A549 (cell line): ENCODE measurements around the gene PEX14. TPM values are rescaled to one million over a fixed set of nuclear protein-coding genes. Genes with fewer than 3 reads are reported as not detected.
"Not testable (repeated sequence)": the region's sequence is repeated elsewhere in the genome, so short reads cannot be mapped to it uniquely, and the experiment has no call there.

Experiments
- ATAC-seq, 2 experiments: fragments of 200-7000 bp in 1 of 2; fragments of >200 bp in 1 of 2; cut with Nextera tagmentation in 1 of 2; cut with Tn5 transposase in 1 of 2; 3 replicates each; pipeline versions ENCODE4 v1.8.0 to v1.9.1; 2018 to 2020; ENCODE audit warnings: mild to moderate bottlenecking in 1 of 2, moderate library complexity in 1 of 2
- CTCF ChIA-PET: fragments of 300-600 bp; sonication (Branson Sonifier 250); formaldehyde crosslinking; extraction: SDS; loops from one replicate; lab custom pipeline; 2021; ENCODE audit warnings: antibody characterized with exemption, inconsistent platforms; lab: Yijun Ruan, JAX
- POLR2A ChIA-PET: fragments of 350-600 bp; formaldehyde crosslinking; extraction: SDS; loops from one replicate; lab custom pipeline; 2021; ENCODE audit warnings: antibody characterized with exemption, inconsistent platforms; lab: Yijun Ruan, JAX
- DNase-seq, 2 experiments: peaks; one replicate each; pipeline versions ENCODE4 v3.0.0 to v3.0.0-alpha.2; 2011 to 2016; ENCODE audit warnings: low read depth in 1 of 2, low spot score in 1 of 2
- FAIRE-seq: peaks from 2 replicates; lab custom pipeline; 2011; peaks lifted over from hg19 to GRCh38; lab: Jason Lieb, UNC
- H3K27ac ChIP-seq, 2 experiments: fragments of >200 bp; sonication (Bioruptor Twin); formaldehyde crosslinking; 3 replicates each; pipeline ENCODE4 v1.5.1; 2016 to 2017
- H3K4me1 ChIP-seq: fragments of >200 bp; sonication (Bioruptor Twin); formaldehyde crosslinking; 3 replicates; pipeline ENCODE4 v1.6.1; 2016
- H3K4me2 ChIP-seq: fragments of >200 bp; sonication (Bioruptor Twin); formaldehyde crosslinking; 3 replicates; pipeline ENCODE4 v1.6.1; 2016
- H3K4me3 ChIP-seq: fragments of >200 bp; sonication (Bioruptor Twin); formaldehyde crosslinking; 3 replicates; pipeline ENCODE4 v1.5.1; 2016
- H3K9me3 ChIP-seq: fragments of >200 bp; sonication (Bioruptor Twin); formaldehyde crosslinking; 3 replicates; pipeline ENCODE4 v1.6.1; 2016
- BHLHE40 ChIP-seq: IDR thresholded peaks from 2 replicates; pipeline ENCODE4 v1.6.1; 2012; ENCODE audit warnings: low read depth, low read length, inconsistent platforms
- CBX2 ChIP-seq: fragments of 200-600 bp; sonication (generic); IDR thresholded peaks from 2 replicates; pipeline ENCODE4 v1.6.1; 2016; ENCODE audit warnings: low read depth, mild to moderate bottlenecking, borderline replicate concordance
- CEBPB ChIP-seq, 2 experiments: fragments of >200 bp in 1 of 2; sonication (Bioruptor Twin) in 1 of 2; formaldehyde crosslinking in 1 of 2; IDR thresholded peaks; 2 replicates each; pipeline ENCODE4 v1.6.1; 2012 to 2016
- CHD4 ChIP-seq: fragments of 200-600 bp; sonication (generic); IDR thresholded peaks from 2 replicates; pipeline ENCODE4 v1.6.1; 2016; ENCODE audit warnings: antibody characterized with exemption, mild to moderate bottlenecking, borderline replicate concordance
- ESRRA ChIP-seq: fragments of 150-350 bp; IDR thresholded peaks from 2 replicates; pipeline ENCODE4 v1.6.1; 2014; ENCODE audit warnings: mild to moderate bottlenecking, low read length, borderline replicate concordance
- FOSB ChIP-seq: fragments of 250-450 bp; sonication (Bioruptor Pico); IDR thresholded peaks from 2 replicates; pipeline ENCODE4 v1.5.0; 2020; ENCODE audit warnings: mild to moderate bottlenecking, moderate library complexity
- FOXS1 ChIP-seq: fragments of 250-450 bp; sonication (Bioruptor Pico); IDR thresholded peaks from 2 replicates; pipeline ENCODE4 v1.5.0; 2020; ENCODE audit warnings: mild to moderate bottlenecking, moderate library complexity
- GATA3 ChIP-seq: IDR thresholded peaks from 2 replicates; pipeline ENCODE4 v1.6.1; 2012; ENCODE audit warnings: borderline replicate concordance
- HEYL ChIP-seq: fragments of 250-450 bp; sonication (Bioruptor Pico); IDR thresholded peaks from 2 replicates; pipeline ENCODE4 v1.8.0; 2021; ENCODE audit warnings: mild to moderate bottlenecking, moderate library complexity
- HOXB13 ChIP-seq: fragments of 250-450 bp; sonication (Bioruptor Pico); IDR thresholded peaks from 2 replicates; pipeline ENCODE4 v1.5.0; 2020; ENCODE audit warnings: low read depth, mild to moderate bottlenecking, moderate library complexity
- JUN ChIP-seq, 2 experiments: fragments of >200 bp; sonication (Bioruptor Twin); formaldehyde crosslinking; IDR thresholded peaks; 2 replicates in 1 of 2; 3 replicates in 1 of 2; pipeline ENCODE4 v1.6.1; 2016 to 2017
- JUNB ChIP-seq: fragments of >200 bp; sonication (Bioruptor Twin); formaldehyde crosslinking; IDR thresholded peaks from 2 replicates; pipeline ENCODE4 v1.6.1; 2016
- NPAS2 ChIP-seq: fragments of 250-450 bp; sonication (Bioruptor Pico); IDR thresholded peaks from 2 replicates; pipeline ENCODE4 v1.8.0; 2022; ENCODE audit warnings: mild to moderate bottlenecking, moderate library complexity, borderline replicate concordance
- POLR2A ChIP-seq: IDR thresholded peaks from 2 replicates; pipeline ENCODE4 v1.6.1; 2012; ENCODE audit warnings: mild to moderate bottlenecking, low read length
- POLR2AphosphoS2 ChIP-seq: conservative IDR thresholded peaks from 2 replicates; pipeline ENCODE4 v1.6.1; 2012; ENCODE audit warnings: low read length, improper control_type of control experiment, inconsistent platforms
- RARB ChIP-seq: fragments of 250-450 bp; sonication (Bioruptor Pico); IDR thresholded peaks from 2 replicates; pipeline ENCODE4 v1.8.0; 2021; ENCODE audit warnings: mild to moderate bottlenecking, moderate library complexity
- SMC3 ChIP-seq: fragments of >200 bp; sonication (Bioruptor Twin); formaldehyde crosslinking; IDR thresholded peaks from 3 replicates; pipeline ENCODE4 v1.6.1; 2018; ENCODE audit warnings: inconsistent platforms
- TFCP2L1 ChIP-seq: fragments of 250-450 bp; sonication (Bioruptor Pico); IDR thresholded peaks from 2 replicates; pipeline ENCODE4 v1.5.0; 2021; ENCODE audit warnings: mild to moderate bottlenecking
- ZC3H11A ChIP-seq: fragments of 450-650 bp; IDR thresholded peaks from 2 replicates; pipeline ENCODE4 v1.6.1; 2014; ENCODE audit warnings: antibody characterized with exemption, mild to moderate bottlenecking
- WGBS: methylation state at CpG from one replicate; pipeline ENCODE4 v1.1.6; 2017; ENCODE audit errors: missing lambda C conversion rate; 5-methylcytosine and 5-hydroxymethylcytosine counted together
- polyA plus RNA-seq, 4 experiments: library from polyadenylated mRNA; depleted of rRNA in 3 of 4; stranded (reverse); fragments of >200 nt; fragmentation: RNase III in 1 of 4; extraction: RNeasy Plus Mini Kit Qiagen cat#74134 plus additional on column Dnase treatment in 1 of 4; gene quantifications; 2 replicates in 3 of 4; 3 replicates in 1 of 4; pipeline ENCODE4 v1.2.3, GENCODE V29; 2011 to 2017
- TF ChIP-seq, protein P1 (sequence below): IDR thresholded peaks from 2 replicates; pipeline ENCODE4 v1.6.1; 2012; ENCODE audit warnings: low read depth, borderline replicate concordance
- TF ChIP-seq, protein P2 (sequence below): fragments of >200 bp; sonication (Bioruptor Twin); formaldehyde crosslinking; IDR thresholded peaks from 3 replicates; pipeline ENCODE4 v1.5.1; 2016
- TF ChIP-seq, protein P3 (sequence below): fragments of 250-450 bp; sonication (Bioruptor Pico); IDR thresholded peaks from 2 replicates; pipeline ENCODE4 v1.5.0; 2020; ENCODE audit warnings: low read depth, mild to moderate bottlenecking, moderate library complexity

Gene PEX14
- polyA plus RNA-seq, 2 of the 4 experiments (the other 2 are of a cell fraction): 7.7 to 15.0 TPM

DNA sequence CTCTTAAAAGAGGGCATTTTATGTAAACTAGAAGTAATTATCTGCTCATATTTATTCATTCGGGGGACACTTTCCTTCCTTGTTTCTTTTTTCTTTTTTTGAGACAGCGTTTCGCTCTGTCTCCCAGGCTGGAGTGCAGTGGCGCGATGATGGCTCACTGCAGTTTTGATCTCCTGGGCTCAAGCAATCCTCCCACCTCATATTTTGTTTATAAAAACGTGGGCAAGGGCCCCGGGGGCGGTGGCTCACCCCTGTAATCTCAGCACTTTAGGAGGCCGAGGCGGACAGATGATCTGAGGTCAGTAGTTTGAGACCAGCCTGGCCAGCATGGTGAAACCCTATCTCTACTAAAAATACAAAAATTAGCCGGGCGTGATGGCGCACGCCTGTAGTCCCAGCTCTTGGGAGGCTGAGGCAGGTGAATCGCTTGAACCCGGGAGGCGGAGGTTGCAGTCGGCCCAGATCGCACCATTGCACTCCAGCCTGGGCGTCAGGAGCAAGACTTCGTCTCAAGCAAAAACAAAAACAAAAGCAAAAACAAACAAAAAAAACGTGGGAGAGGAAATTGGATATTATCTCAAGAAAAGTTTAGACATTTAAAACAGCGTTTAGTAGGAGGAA, 1.5 kb upstream of the PEX14 start:
- H3K9me3 ChIP-seq: no peaks in the 10 kb centered on the region
- ATAC-seq: no peak
- TF ChIP-seq BHLHE40 (no peak), CHD4 (no peak), JUN (IDR thresholded peaks at IDR 0.05) (no peak), JUNB (no peak), HOXB13 (no peak), FOSB (CRISPR knock-in tag) (no peak), GATA3 (no peak)
- TF ChIP-seq, protein P1, sequence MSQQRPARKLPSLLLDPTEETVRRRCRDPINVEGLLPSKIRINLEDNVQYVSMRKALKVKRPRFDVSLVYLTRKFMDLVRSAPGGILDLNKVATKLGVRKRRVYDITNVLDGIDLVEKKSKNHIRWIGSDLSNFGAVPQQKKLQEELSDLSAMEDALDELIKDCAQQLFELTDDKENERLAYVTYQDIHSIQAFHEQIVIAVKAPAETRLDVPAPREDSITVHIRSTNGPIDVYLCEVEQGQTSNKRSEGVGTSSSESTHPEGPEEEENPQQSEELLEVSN: no peak
- TF ChIP-seq, all 56 proteins: peak for 0
- no peak for FAIRE-seq
- CTCF ChIA-PET: no interaction called here
- Histone ChIP-seq H3K4me1 (peaks cover 13% of the 10 kb centered on the region; the same call in 2 of the 3 replicates), H3K4me2 (peak overlapping the region; percentile 74), H3K4me3 (0 out of 3 replicates have a peak overlapping the region, but pooled peaks have one; percentile 59), H3K27ac (peak overlapping the region; percentile 67 to 93)
- WGBS: 90% methylated on average over 23 of the region's 23 CpGs
- POLR2A ChIA-PET: no interaction called here
- DNase-seq: no peak

DNA sequence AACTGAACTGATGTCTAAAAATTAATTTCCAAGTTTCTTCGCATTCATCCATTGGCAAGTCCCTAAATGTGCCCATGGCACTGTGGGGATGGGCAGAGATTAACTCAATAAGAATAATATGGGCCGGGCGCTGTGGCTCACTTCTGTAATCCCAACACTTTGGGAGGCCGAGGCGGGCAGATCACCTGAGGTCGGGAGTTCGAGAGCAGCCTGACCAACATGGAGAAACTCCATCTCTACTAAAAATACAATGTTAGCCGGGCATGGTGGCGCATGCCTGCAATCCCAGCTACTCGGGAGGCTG, 489 bp upstream of the PEX14 start:
- Histone ChIP-seq H3K4me2 (peak overlapping the region; percentile 76), H3K4me3 (peak overlapping the region; percentile 92), H3K27ac (peak overlapping the region; percentile 94 to 98), H3K4me1 (peaks cover 13% of the 10 kb centered on the region; the same call in 2 of the 3 replicates)
- 80% methylated on average over 10 of the region's 10 CpGs for WGBS
- DNase-seq, ATAC-seq, POLR2A ChIA-PET, CTCF ChIA-PET, H3K9me3 ChIP-seq, FAIRE-seq: not testable (repeated sequence)

DNA sequence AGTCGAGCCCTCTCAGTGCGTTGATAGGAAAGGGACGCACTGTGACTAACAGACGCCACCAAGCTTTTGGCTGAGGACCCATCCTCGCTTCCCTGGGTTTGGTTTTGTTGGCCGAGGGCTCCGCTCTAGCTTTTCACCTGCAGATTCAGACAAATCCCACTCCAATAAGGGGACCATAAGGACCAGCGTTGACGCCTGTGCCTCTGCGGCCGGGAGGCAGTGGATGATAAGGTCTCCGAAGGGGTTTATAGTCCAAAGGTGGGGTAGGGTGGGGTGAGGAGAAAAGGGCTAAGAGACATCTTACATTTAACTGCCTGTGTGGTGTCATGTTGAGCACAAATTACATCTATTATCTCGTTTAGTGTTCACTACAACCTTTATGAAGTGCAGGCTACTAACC, 760 bp downstream of the PEX14 start:
- peak overlapping the region; percentile 90 for H3K4me2 ChIP-seq
- peak overlapping the region; percentile 92 for H3K4me3 ChIP-seq
- ChIA-PET CTCF (interaction anchor here (0.8 kb wide), 1 partner anchor 10 kb away, joined by 3 read pairs; no protein-coding TSS in a partner anchor), POLR2A (interaction anchor here (0.6 kb wide), 1 partner anchor 20 kb away, joined by 7 read pairs; no protein-coding TSS in a partner anchor)
- DNase-seq (no peak), ATAC-seq (no peak), FAIRE-seq (no peak)
- no peaks in the 10 kb centered on the region for H3K9me3 ChIP-seq
- TF ChIP-seq POLR2A: no peak
- TF ChIP-seq HEYL (CRISPR knock-in tag): no peak
- TF ChIP-seq HOXB13: no peak
- TF ChIP-seq ZC3H11A: no peak
- TF ChIP-seq CEBPB (IDR thresholded peaks at IDR 0.05): no peak
- TF ChIP-seq GATA3: no peak
- TF ChIP-seq, protein P2, sequence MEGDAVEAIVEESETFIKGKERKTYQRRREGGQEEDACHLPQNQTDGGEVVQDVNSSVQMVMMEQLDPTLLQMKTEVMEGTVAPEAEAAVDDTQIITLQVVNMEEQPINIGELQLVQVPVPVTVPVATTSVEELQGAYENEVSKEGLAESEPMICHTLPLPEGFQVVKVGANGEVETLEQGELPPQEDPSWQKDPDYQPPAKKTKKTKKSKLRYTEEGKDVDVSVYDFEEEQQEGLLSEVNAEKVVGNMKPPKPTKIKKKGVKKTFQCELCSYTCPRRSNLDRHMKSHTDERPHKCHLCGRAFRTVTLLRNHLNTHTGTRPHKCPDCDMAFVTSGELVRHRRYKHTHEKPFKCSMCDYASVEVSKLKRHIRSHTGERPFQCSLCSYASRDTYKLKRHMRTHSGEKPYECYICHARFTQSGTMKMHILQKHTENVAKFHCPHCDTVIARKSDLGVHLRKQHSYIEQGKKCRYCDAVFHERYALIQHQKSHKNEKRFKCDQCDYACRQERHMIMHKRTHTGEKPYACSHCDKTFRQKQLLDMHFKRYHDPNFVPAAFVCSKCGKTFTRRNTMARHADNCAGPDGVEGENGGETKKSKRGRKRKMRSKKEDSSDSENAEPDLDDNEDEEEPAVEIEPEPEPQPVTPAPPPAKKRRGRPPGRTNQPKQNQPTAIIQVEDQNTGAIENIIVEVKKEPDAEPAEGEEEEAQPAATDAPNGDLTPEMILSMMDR: no peak
- TF ChIP-seq FOXS1: no peak
- no peak for TF ChIP-seq POLR2AphosphoS2
- TF ChIP-seq ESRRA: no peak
- TF ChIP-seq TFCP2L1 (CRISPR knock-in tag): no peak
- TF ChIP-seq, protein P1: no peak
- TF ChIP-seq FOSB (CRISPR knock-in tag): no peak
- TF ChIP-seq NPAS2 (CRISPR knock-in tag): no peak
- no peak for TF ChIP-seq CBX2
- TF ChIP-seq, protein P3, sequence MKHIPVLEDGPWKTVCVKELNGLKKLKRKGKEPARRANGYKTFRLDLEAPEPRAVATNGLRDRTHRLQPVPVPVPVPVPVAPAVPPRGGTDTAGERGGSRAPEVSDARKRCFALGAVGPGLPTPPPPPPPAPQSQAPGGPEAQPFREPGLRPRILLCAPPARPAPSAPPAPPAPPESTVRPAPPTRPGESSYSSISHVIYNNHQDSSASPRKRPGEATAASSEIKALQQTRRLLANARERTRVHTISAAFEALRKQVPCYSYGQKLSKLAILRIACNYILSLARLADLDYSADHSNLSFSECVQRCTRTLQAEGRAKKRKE (CRISPR knock-in tag): no peak
- no peak for TF ChIP-seq RARB (CRISPR knock-in tag)
- no peak for TF ChIP-seq SMC3
- 3% methylated on average over 13 of the region's 13 CpGs for WGBS
- peak overlapping the region; percentile 94 to 98 for H3K27ac ChIP-seq
- H3K4me1 ChIP-seq: peaks cover 13% of the 10 kb centered on the region; the same call in 2 of the 3 replicates
